Measurements from ENCODE around the gene DSC1.

GRCh38 chr18:31161757-31162418 is 768 bp downstream of the DSC1 start:
- no peak for TF ChIP-seq CTCF (IDR thresholded peaks at IDR 0.05)
- TF ChIP-seq POLR2A (IDR thresholded peaks at IDR 0.05): no peak
- no peak for TF ChIP-seq POLR2AphosphoS5 (IDR thresholded peaks at IDR 0.05)
- TF ChIP-seq EP300 (IDR thresholded peaks at IDR 0.05; ENCODE audit: low read depth): no peak

Data from transverse colon (tissue), 4 donors.